Keratinocyte (primary cell): Measurements from ENCODE around the gene LMAN1.

Experiments
- CTCF ChIP-seq, 3 experiments: IDR thresholded peaks in 1 of 3; conservative IDR thresholded peaks in 1 of 3; optimal IDR thresholded peaks in 1 of 3; 2 replicates in 2 of 3; 3 replicates in 1 of 3; pipeline versions ENCODE3 to v1.5.1; 2011; ENCODE audit warnings: low read length in 3 of 3, mild to moderate bottlenecking in 3 of 3, moderate library complexity in 2 of 3, control low read depth in 1 of 3, inconsistent platforms in 1 of 3; ENCODE audit not compliant: insufficient read depth in 2 of 3; ENCODE audit errors: extremely low read depth in 1 of 3
- EZH2 ChIP-seq: IDR thresholded peaks from one replicate; pipeline ENCODE4 v1.6.1; 2012; ENCODE audit warnings: inconsistent platforms, mild to moderate bottlenecking, low read length, moderate library complexity

- TF ChIP-seq EZH2: no peak
- TF ChIP-seq CTCF (optimal IDR thresholded peaks at IDR 0.05 in 1 of 3, IDR thresholded peaks at IDR 0.05 in 1 of 3, conservative IDR thresholded peaks at IDR 0.05 in 1 of 3; ENCODE audit: extremely low read depth in 1 of 3, insufficient read depth in 2 of 3, low read length in 3 of 3): no peak
Measured at GRCh38 chr18:59359576-59359952, 499 bp upstream of the LMAN1 start.
